ENCODE data around the gene DIO2.

DNA sequence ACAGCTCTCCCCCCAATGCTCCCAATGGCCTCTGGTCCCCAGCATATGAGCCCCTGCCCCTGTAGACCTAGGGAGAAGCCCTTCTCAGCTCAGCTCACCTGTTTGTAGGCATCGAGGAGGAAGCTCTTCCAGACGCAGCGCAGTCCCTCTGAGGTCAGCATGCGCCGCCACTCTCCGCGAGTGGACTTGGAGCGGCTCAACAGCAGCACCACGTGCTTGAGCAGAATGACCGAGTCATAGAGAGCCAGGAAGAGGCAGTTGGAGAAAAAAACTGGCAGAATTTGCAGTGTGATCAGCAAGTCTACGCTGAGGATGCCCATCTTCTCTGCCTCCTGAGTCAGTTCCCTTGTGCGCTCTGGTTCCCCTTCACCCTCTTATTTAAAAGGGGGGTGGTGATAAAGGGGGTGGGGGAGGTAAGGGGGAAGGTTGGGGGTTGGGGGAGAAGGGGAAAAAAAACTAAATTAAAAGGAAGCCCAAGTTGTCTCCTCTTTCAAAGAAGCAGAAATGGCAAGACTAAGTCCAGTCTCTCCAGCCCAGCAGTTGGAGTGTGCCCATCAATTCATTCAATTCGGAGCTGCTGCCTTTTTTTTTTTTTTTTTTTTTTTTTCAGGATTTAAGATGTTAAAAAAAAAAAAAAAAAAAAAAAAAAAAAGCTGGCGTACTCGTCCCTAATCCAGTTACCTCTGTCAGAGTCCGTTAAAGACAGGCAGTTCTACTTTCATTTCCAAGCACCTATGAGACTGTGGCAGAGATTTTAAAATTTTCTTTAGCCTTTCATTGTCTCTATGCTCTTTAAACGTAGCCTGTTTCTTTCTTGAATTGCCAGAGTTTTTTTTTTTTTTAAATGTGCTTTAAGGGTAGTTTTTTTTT, at the start of gene DIO2:
- TF ChIP-seq CTCF (conservative IDR thresholded peaks at IDR 0.05 in 1 of 2, IDR thresholded peaks at IDR 0.05 in 1 of 2; ENCODE audit: low read depth in 1 of 2, low read length in 2 of 2) (no peak), EZH2 (IDR thresholded peaks at IDR 0.05; ENCODE audit: low read length, missing control alignments) (no peak)

All from fibroblast of lung (primary cell).